ENCODE results near the gene GNAI2. TPM values are rescaled to one million over a fixed set of nuclear protein-coding genes. Genes with fewer than 3 reads are reported as not detected.
"Not testable (repeated sequence)": the region's sequence is repeated elsewhere in the genome, so short reads cannot be mapped to it uniquely, and the experiment has no call there.

The GNAI2 gene
- total RNA-seq, 1 donor from 2014 or later, result 118 TPM

- Histone ChIP-seq H3K36me3 (no peaks in the 10 kb centered on the region), H3K27ac (replicated peaks) (no peak overlapping the region), H3K9me3 (replicated peaks) (no peaks in the 10 kb centered on the region), H3K4me3 (no peak overlapping the region), H3K4me1 (peaks cover 30% of the 10 kb centered on the region), H3K27me3 (ENCODE audit: low read depth) (peaks cover 36% of the 10 kb centered on the region)
- DNase-seq, result no peak
- intact Hi-C loops (cut with micrococcal nuclease), result no loop called here
- TF ChIP-seq CTCF (IDR thresholded peaks at IDR 0.05; ENCODE audit: borderline replicate concordance), result no peak
These were observed 28.5 kb upstream of the GNAI2 start for GRCh38 chr3:50207359-50208042.

- Histone ChIP-seq H3K27ac (replicated peaks) (no peak overlapping the region), H3K27me3 (ENCODE audit: low read depth) (peaks cover 23% of the 10 kb centered on the region), H3K4me1 (peaks cover 30% of the 10 kb centered on the region), H3K4me3 (no peak overlapping the region), H3K36me3 (no peaks in the 10 kb centered on the region), H3K9me3 (replicated peaks) (no peaks in the 10 kb centered on the region)
- intact Hi-C loops (cut with micrococcal nuclease), result no loop called here
- TF ChIP-seq CTCF (IDR thresholded peaks at IDR 0.05; ENCODE audit: borderline replicate concordance), result no peak
- DNase-seq, result peak; percentile 36
These were observed 27.2 kb upstream of the GNAI2 start for GRCh38 chr3:50208677-50209344.

GRCh38 chr3:50210176-50210509, 25.9 kb upstream of the GNAI2 start:
- TF ChIP-seq CTCF (IDR thresholded peaks at IDR 0.05; ENCODE audit: borderline replicate concordance), result no peak
- intact Hi-C loops (cut with micrococcal nuclease), result no loop called here
- H3K4me1 ChIP-seq, result peaks cover 21% of the 10 kb centered on the region
- no peak overlapping the region for H3K4me3 ChIP-seq
- no peak overlapping the region for H3K27ac ChIP-seq (replicated peaks)
- H3K27me3 ChIP-seq (ENCODE audit: low read depth), result peaks cover 9% of the 10 kb centered on the region
- H3K9me3 ChIP-seq (replicated peaks), result no peaks in the 10 kb centered on the region
- DNase-seq, result no peak
- no peaks in the 10 kb centered on the region for H3K36me3 ChIP-seq

- H3K4me1 ChIP-seq, result peaks cover 15% of the 10 kb centered on the region
- no peaks in the 10 kb centered on the region for H3K9me3 ChIP-seq (replicated peaks)
- TF ChIP-seq CTCF (IDR thresholded peaks at IDR 0.05; ENCODE audit: borderline replicate concordance), result no peak
- intact Hi-C loops (cut with micrococcal nuclease), result no loop called here
- no peak for DNase-seq
- no peak overlapping the region for H3K27ac ChIP-seq (replicated peaks)
- no peak overlapping the region for H3K4me3 ChIP-seq
- H3K27me3 ChIP-seq (ENCODE audit: low read depth), result peaks cover 3% of the 10 kb centered on the region
- H3K36me3 ChIP-seq, result no peaks in the 10 kb centered on the region
These were observed 25.3 kb upstream of the GNAI2 start for GRCh38 chr3:50210510-50211367.

GRCh38 chr3:50211368-50211717, 24.7 kb upstream of the GNAI2 start:
- DNase-seq; intact Hi-C loops (cut with micrococcal nuclease); H3K4me3 ChIP-seq; H3K4me1 ChIP-seq; H3K27ac ChIP-seq (replicated peaks); H3K9me3 ChIP-seq (replicated peaks); H3K27me3 ChIP-seq (ENCODE audit: low read depth); H3K36me3 ChIP-seq: not testable (repeated sequence)

All from left ventricle myocardium inferior (tissue), 1 donor.